Neural cell (in vitro differentiated cells): ENCODE measurements around the gene POLR2B. TPM values are rescaled to one million over a fixed set of nuclear protein-coding genes. Genes with fewer than 3 reads are reported as not detected.

ENCODE experiments used
- H2AFZ ChIP-seq: fragments of 200-600, 300-800 bp; sonication (generic), shearing (Covaris generic); 2 replicates; pipeline ENCODE4 v1.6.0; 2014; ENCODE audit warnings: low read depth, mild to moderate bottlenecking, antibody characterized with exemption, low read length, moderate library complexity
- H3F3A ChIP-seq: fragments of 200-600 bp; shearing (Covaris generic); 2 replicates; pipeline ENCODE4 v1.6.1; 2016; ENCODE audit warnings: mild to moderate bottlenecking, moderate library complexity, mixed read lengths, antibody characterized with exemption, low read length; ENCODE audit not compliant: insufficient read depth, poor library complexity, severe bottlenecking
- H3K27ac ChIP-seq: fragments of 200-600, 300-800 bp; sonication (generic), shearing (Covaris generic); 2 replicates; pipeline ENCODE4 v1.5.1; 2014; ENCODE audit warnings: mild to moderate bottlenecking, low read length, moderate library complexity
- H3K27me3 ChIP-seq: fragments of 300-800, 200-600 bp; sonication (generic), shearing (Covaris generic); 2 replicates; pipeline ENCODE4 v1.6.0; 2014; ENCODE audit warnings: mild to moderate bottlenecking, low read depth, low read length, moderate library complexity; ENCODE audit not compliant: insufficient read depth
- H3K36me3 ChIP-seq: fragments of 300-800, 200-600 bp; sonication (generic), shearing (Covaris generic); 2 replicates; pipeline ENCODE4 v1.5.1; 2014; ENCODE audit warnings: mild to moderate bottlenecking, antibody characterized with exemption, low read length, moderate library complexity; ENCODE audit not compliant: insufficient read depth
- H3K4me2 ChIP-seq: fragments of 300-800, 200-600 bp; sonication (generic), shearing (Covaris generic); 2 replicates; pipeline ENCODE4 v1.6.0; 2014; ENCODE audit warnings: mild to moderate bottlenecking, low read length
- H3K4me3 ChIP-seq: fragments of 300-800, 200-600 bp; sonication (generic), shearing (Covaris generic); 2 replicates; pipeline ENCODE4 v1.5.1; 2014; ENCODE audit warnings: mild to moderate bottlenecking, low read length, moderate library complexity
- H3K79me2 ChIP-seq: fragments of 200-600 bp; shearing (Covaris generic); replicated peaks from 2 replicates; pipeline ENCODE4 v1.6.0; 2014; ENCODE audit warnings: mild to moderate bottlenecking, low read length, moderate library complexity; ENCODE audit not compliant: insufficient read depth
- H3K9ac ChIP-seq: fragments of 300-800, 200-600 bp; sonication (generic), shearing (Covaris generic); 2 replicates; pipeline ENCODE4 v1.6.1; 2016; ENCODE audit warnings: mild to moderate bottlenecking, low read length, mixed read lengths
- H3K9me2 ChIP-seq: fragments of 200-600 bp; shearing (Covaris generic); 2 replicates; pipeline ENCODE4 v1.6.1; 2016; ENCODE audit warnings: mild to moderate bottlenecking, low read length, mixed read lengths; ENCODE audit not compliant: insufficient read depth
- H3K9me3 ChIP-seq: fragments of 200-600, 300-800 bp; sonication (generic), shearing (Covaris generic); 2 replicates; pipeline ENCODE4 v1.6.1; 2016; ENCODE audit warnings: mild to moderate bottlenecking, mixed run types, low read length, moderate library complexity, mixed read lengths
- H4K20me1 ChIP-seq: fragments of 200-600 bp; shearing (Covaris generic); 2 replicates; pipeline ENCODE4 v1.6.1; 2016; ENCODE audit warnings: mild to moderate bottlenecking, mixed run types; ENCODE audit not compliant: insufficient read depth
- CTCF ChIP-seq: fragments of 450-650 bp; IDR thresholded peaks from 2 replicates; pipeline ENCODE4 v1.5.1; 2014; ENCODE audit warnings: antibody characterized with exemption, mild to moderate bottlenecking, moderate library complexity; ENCODE audit not compliant: poor library complexity, severe bottlenecking
- EP300 ChIP-seq: fragments of 450-650 bp; conservative IDR thresholded peaks from 2 replicates; pipeline ENCODE4 v1.6.1; 2014; ENCODE audit warnings: antibody characterized with exemption, mild to moderate bottlenecking, moderate library complexity; ENCODE audit not compliant: poor library complexity, severe bottlenecking
- EZH2 ChIP-seq: fragments of 200-600, 300-800 bp; shearing (Covaris generic), sonication (generic); IDR thresholded peaks from 2 replicates; pipeline ENCODE4 v1.6.1; 2014; ENCODE audit warnings: antibody characterized with exemption, low read length, borderline replicate concordance, mild to moderate bottlenecking; ENCODE audit not compliant: insufficient read depth, poor library complexity, severe bottlenecking
- MXI1 ChIP-seq: fragments of 450-650 bp; conservative IDR thresholded peaks from 2 replicates; pipeline ENCODE4 v1.6.1; 2014; ENCODE audit warnings: antibody characterized with exemption, mild to moderate bottlenecking; ENCODE audit not compliant: poor library complexity, severe bottlenecking
- POLR2AphosphoS5 ChIP-seq: IDR thresholded peaks from 2 replicates; pipeline ENCODE4 v1.6.1; 2012
- RAD21 ChIP-seq: fragments of 450-650 bp; conservative IDR thresholded peaks from 2 replicates; pipeline ENCODE4 v1.6.1; 2014; ENCODE audit warnings: antibody characterized with exemption, mild to moderate bottlenecking, moderate library complexity
- SMC3 ChIP-seq: fragments of 450-650 bp; conservative IDR thresholded peaks from 2 replicates; pipeline ENCODE4 v1.6.1; 2014; ENCODE audit warnings: antibody characterized with exemption, mild to moderate bottlenecking, moderate library complexity; ENCODE audit not compliant: poor library complexity
- TAF1 ChIP-seq: IDR thresholded peaks from 2 replicates; pipeline ENCODE4 v1.6.1; 2012; ENCODE audit warnings: low read depth
- polyA plus RNA-seq: library from polyadenylated mRNA; depleted of rRNA; stranded (reverse); fragments of >200 nt; gene quantifications from 2 replicates; pipeline ENCODE4 v1.2.3, GENCODE V29; 2014
- TF ChIP-seq, protein P1 (sequence below): IDR thresholded peaks from 2 replicates; pipeline ENCODE4 v1.6.1; 2012; ENCODE audit warnings: borderline replicate concordance

The POLR2B gene
- polyA plus RNA-seq, 1 donor from 2014 or later, result 300 TPM

DNA sequence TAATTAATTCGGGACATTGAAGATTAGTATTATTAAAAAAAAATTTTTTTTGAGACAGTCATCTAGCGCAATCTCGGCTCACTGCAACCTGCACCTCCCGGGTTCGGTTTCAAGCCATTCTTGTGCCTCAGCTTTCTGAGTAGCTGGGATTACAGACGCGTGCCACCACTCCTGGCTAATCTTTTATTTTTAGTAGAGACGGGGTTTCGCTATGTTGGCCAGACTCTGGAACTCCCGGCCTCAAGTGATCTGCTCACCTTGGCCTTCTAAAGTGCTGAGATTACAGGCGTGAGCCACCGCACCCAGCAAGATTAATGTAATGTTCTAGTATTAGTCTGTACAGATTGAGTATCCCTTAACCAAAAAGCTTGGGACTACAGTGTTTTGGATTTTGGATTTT is 38.3 kb upstream of the POLR2B start:
- Histone ChIP-seq H3K9me3 (no peaks in the 10 kb centered on the region), H3K4me3 (no peak overlapping the region), H3K36me3 (no peaks in the 10 kb centered on the region), H3K9ac (no peak overlapping the region), H3K27ac (no peak overlapping the region), H4K20me1 (no peaks in the 10 kb centered on the region), H2AFZ (no peak overlapping the region), H3K9me2 (no peaks in the 10 kb centered on the region), H3K79me2 (no peaks in the 10 kb centered on the region), H3F3A (no peaks in the 10 kb centered on the region), H3K27me3 (no peaks in the 10 kb centered on the region), H3K4me2 (no peak overlapping the region)
- TF ChIP-seq RAD21 (no peak), TAF1 (no peak), EP300 (no peak)
- TF ChIP-seq, protein P1, sequence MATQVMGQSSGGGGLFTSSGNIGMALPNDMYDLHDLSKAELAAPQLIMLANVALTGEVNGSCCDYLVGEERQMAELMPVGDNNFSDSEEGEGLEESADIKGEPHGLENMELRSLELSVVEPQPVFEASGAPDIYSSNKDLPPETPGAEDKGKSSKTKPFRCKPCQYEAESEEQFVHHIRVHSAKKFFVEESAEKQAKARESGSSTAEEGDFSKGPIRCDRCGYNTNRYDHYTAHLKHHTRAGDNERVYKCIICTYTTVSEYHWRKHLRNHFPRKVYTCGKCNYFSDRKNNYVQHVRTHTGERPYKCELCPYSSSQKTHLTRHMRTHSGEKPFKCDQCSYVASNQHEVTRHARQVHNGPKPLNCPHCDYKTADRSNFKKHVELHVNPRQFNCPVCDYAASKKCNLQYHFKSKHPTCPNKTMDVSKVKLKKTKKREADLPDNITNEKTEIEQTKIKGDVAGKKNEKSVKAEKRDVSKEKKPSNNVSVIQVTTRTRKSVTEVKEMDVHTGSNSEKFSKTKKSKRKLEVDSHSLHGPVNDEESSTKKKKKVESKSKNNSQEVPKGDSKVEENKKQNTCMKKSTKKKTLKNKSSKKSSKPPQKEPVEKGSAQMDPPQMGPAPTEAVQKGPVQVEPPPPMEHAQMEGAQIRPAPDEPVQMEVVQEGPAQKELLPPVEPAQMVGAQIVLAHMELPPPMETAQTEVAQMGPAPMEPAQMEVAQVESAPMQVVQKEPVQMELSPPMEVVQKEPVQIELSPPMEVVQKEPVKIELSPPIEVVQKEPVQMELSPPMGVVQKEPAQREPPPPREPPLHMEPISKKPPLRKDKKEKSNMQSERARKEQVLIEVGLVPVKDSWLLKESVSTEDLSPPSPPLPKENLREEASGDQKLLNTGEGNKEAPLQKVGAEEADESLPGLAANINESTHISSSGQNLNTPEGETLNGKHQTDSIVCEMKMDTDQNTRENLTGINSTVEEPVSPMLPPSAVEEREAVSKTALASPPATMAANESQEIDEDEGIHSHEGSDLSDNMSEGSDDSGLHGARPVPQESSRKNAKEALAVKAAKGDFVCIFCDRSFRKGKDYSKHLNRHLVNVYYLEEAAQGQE, result no peak

DNA sequence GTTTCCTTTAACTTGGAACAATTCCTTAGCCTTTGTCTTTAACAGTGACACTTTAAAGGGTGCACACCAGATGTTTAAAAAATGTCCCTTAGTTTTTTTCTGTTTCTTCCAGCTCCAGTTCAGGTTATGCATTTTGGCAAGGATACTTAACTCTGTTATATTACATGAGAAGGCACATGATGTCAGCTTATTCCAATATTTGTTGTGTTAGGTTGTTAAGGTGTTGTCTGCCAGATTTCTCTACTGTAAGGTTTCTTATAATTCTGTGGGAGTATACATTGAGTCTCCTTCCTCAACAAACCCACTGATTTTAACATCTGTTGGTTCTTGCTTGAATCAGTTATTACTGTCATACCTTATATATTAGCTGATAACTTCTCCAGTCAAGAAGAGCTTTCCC is 37.7 kb upstream of the POLR2B start:
- Histone ChIP-seq H3K9me3 (no peaks in the 10 kb centered on the region), H3K27ac (no peak overlapping the region), H2AFZ (no peak overlapping the region), H3K4me3 (no peak overlapping the region), H3K36me3 (no peaks in the 10 kb centered on the region), H3K79me2 (no peaks in the 10 kb centered on the region), H3K9ac (no peak overlapping the region), H3K4me2 (no peak overlapping the region), H4K20me1 (no peaks in the 10 kb centered on the region), H3K27me3 (no peaks in the 10 kb centered on the region), H3K9me2 (no peaks in the 10 kb centered on the region), H3F3A (no peaks in the 10 kb centered on the region)
- TF ChIP-seq EZH2 (no peak), RAD21 (no peak), TAF1 (no peak), POLR2AphosphoS5 (no peak)
- TF ChIP-seq, protein P1, result no peak

DNA sequence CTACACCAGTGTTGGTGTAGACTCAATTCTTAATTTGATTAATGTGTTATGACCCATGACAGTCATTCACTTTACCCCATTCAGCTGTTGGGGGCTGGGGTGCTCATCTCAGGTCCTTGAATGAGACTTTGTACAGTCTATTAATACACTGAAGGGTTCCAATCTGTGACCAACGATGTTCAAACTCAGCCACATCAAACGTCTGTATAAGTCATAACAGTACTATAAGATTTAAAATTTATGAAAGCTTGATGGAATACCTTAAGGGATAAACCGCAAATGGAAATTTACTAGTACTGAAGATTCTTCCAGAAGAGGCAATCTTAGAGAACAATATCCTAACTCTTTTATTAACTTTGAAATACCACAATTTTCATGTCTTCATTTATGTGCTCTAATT is 37.3 kb upstream of the POLR2B start:
- Histone ChIP-seq H3F3A (no peaks in the 10 kb centered on the region), H3K4me3 (no peak overlapping the region), H3K9me2 (no peaks in the 10 kb centered on the region), H3K27me3 (no peaks in the 10 kb centered on the region), H3K36me3 (no peaks in the 10 kb centered on the region), H3K9ac (no peak overlapping the region), H4K20me1 (no peaks in the 10 kb centered on the region), H3K9me3 (no peaks in the 10 kb centered on the region), H2AFZ (no peak overlapping the region), H3K79me2 (no peaks in the 10 kb centered on the region), H3K27ac (no peak overlapping the region), H3K4me2 (no peak overlapping the region)
- no peak for TF ChIP-seq POLR2AphosphoS5
- no peak for TF ChIP-seq SMC3
- TF ChIP-seq EP300, result no peak
- TF ChIP-seq CTCF, result no peak
- TF ChIP-seq, protein P1, result no peak
- TF ChIP-seq RAD21, result no peak
- TF ChIP-seq EZH2, result no peak
- TF ChIP-seq TAF1, result no peak
- no peak for TF ChIP-seq MXI1
